ENCODE data around the gene NHERF2.

GRCh38 chr16:2070576-2071453 lies 44.1 kb downstream of the NHERF2 start:
- no peak for TF ChIP-seq CTCF (IDR thresholded peaks at IDR 0.05)
- no peak for TF ChIP-seq POLR2A (IDR thresholded peaks at IDR 0.05)
